H1 (cell line): ENCODE measurements around the gene ZMYM2. TPM values are rescaled to one million over a fixed set of nuclear protein-coding genes. Genes with fewer than 3 reads are reported as not detected.

ENCODE experiments used
- CTCF ChIA-PET: fragments of 300-600 bp; sonication (Branson Sonifier 250); formaldehyde crosslinking; loops from one replicate; lab custom pipeline; 2021; ENCODE audit not compliant: partially characterized antibody; lab: Charles Lee
- POLR2A ChIA-PET: fragments of 300-600 bp; sonication (Branson Sonifier 250); formaldehyde crosslinking; loops from one replicate; lab custom pipeline; 2021; ENCODE audit warnings: inconsistent platforms; ENCODE audit not compliant: partially characterized antibody; lab: Charles Lee
- DNase-seq, 2 experiments: peaks; one replicate each; pipeline versions ENCODE4 v3.0.0 to v3.0.0-alpha.2; 2010 to 2022; ENCODE audit warnings: low spot score in 2 of 2, low read depth in 1 of 2, mixed read lengths in 1 of 2
- FAIRE-seq: peaks from 2 replicates; lab custom pipeline; 2011; peaks lifted over from hg19 to GRCh38; lab: Jason Lieb, UNC
- H2AFZ ChIP-seq: 2 replicates; pipeline ENCODE4 v1.8.1; 2012; ENCODE audit warnings: low read length, inconsistent platforms
- H2AK5ac ChIP-seq: 2 replicates; pipeline ENCODE4 v1.6.1; 2013; ENCODE audit warnings: low read depth, low read length
- H2BK120ac ChIP-seq: replicated peaks from 2 replicates; pipeline ENCODE3; 2013; ENCODE audit warnings: low read depth, low read length, inconsistent platforms
- H2BK12ac ChIP-seq: 2 replicates; pipeline ENCODE4 v1.6.1; 2013; ENCODE audit warnings: low read depth, low read length
- H2BK15ac ChIP-seq: 2 replicates; pipeline ENCODE4 v1.6.1; 2013; ENCODE audit warnings: low read length
- H2BK20ac ChIP-seq: 2 replicates; pipeline ENCODE4 v1.6.1; 2013; ENCODE audit warnings: low read length
- H2BK5ac ChIP-seq: 2 replicates; pipeline ENCODE4 v1.6.1; 2013; ENCODE audit warnings: low read depth, low read length
- H3K14ac ChIP-seq: 2 replicates; pipeline ENCODE4 v1.6.1; 2013; ENCODE audit warnings: inconsistent platforms; ENCODE audit not compliant: insufficient read length
- H3K18ac ChIP-seq: 2 replicates; pipeline ENCODE4 v1.6.1; 2013; ENCODE audit warnings: low read length; ENCODE audit errors: extremely low read depth
- H3K23ac ChIP-seq: 2 replicates; pipeline ENCODE4 v1.6.1; 2013; ENCODE audit warnings: inconsistent platforms; ENCODE audit not compliant: insufficient read length
- H3K23me2 ChIP-seq: 2 replicates; pipeline ENCODE4 v1.6.1; 2013; ENCODE audit warnings: low read depth, low read length
- H3K27ac ChIP-seq: 2 replicates; pipeline ENCODE4 v1.6.1; 2011; ENCODE audit warnings: low read depth, low read length, inconsistent platforms
- H3K27me3 ChIP-seq, 4 experiments: replicated peaks in 1 of 4; 1 replicate in 1 of 4; 2 replicates in 3 of 4; pipeline versions ENCODE4 v1.6.1 to v1.8.1; 2011 to 2013; ENCODE audit warnings: low read length in 3 of 4, mild to moderate bottlenecking in 3 of 4, inconsistent platforms in 2 of 4, mixed read lengths in 2 of 4, moderate library complexity in 1 of 4; ENCODE audit not compliant: control insufficient read depth in 3 of 4, insufficient read depth in 3 of 4; ENCODE audit errors: extremely low read depth in 1 of 4
- H3K36me3 ChIP-seq, 4 experiments: 2 replicates each; pipeline versions ENCODE4 v1.6.1 to v1.8.1; 2011 to 2013; ENCODE audit warnings: mild to moderate bottlenecking in 4 of 4, low read length in 3 of 4, moderate library complexity in 2 of 4, control low read depth in 1 of 4, inconsistent platforms in 1 of 4; ENCODE audit not compliant: insufficient read depth in 4 of 4, control insufficient read depth in 2 of 4
- H3K4ac ChIP-seq: replicated peaks from 2 replicates; pipeline ENCODE3; 2013; ENCODE audit warnings: low read length, low read depth, mixed read lengths, inconsistent platforms; ENCODE audit not compliant: insufficient read length
- H3K4me1 ChIP-seq, 4 experiments: replicated peaks in 1 of 4; 1 replicate in 1 of 4; 2 replicates in 3 of 4; pipeline versions ENCODE4 v1.6.1 to v1.8.1; 2011 to 2013; ENCODE audit warnings: low read length in 3 of 4, inconsistent platforms in 2 of 4, mixed read lengths in 1 of 4; ENCODE audit not compliant: insufficient read depth in 4 of 4, control insufficient read depth in 3 of 4
- H3K4me2 ChIP-seq, 2 experiments: 2 replicates each; pipeline versions ENCODE4 v1.6.1 to v1.8.1; 2011 to 2013; ENCODE audit warnings: low read depth in 2 of 2, low read length in 2 of 2, control low read depth in 1 of 2, inconsistent platforms in 1 of 2, mild to moderate bottlenecking in 1 of 2; ENCODE audit not compliant: insufficient read depth in 1 of 2
- H3K4me3 ChIP-seq, 4 experiments: fragments of 200-600, 300-600 bp in 1 of 4; sonication (generic), shearing (Covaris generic), sonication (Bioruptor Twin) in 1 of 4; 2 replicates each; pipeline versions ENCODE4 v1.5.1 to v1.8.1; 2011 to 2016; ENCODE audit warnings: low read length in 4 of 4, low read depth in 3 of 4, control low read depth in 2 of 4, inconsistent platforms in 2 of 4, mild to moderate bottlenecking in 2 of 4, mixed read lengths in 1 of 4, moderate library complexity in 1 of 4; ENCODE audit not compliant: insufficient read depth in 2 of 4; ENCODE audit errors: extremely low read depth in 1 of 4
- H3K56ac ChIP-seq: replicated peaks from 2 replicates; pipeline ENCODE3; 2013; ENCODE audit warnings: low read depth, mild to moderate bottlenecking, mixed read lengths, low read length, inconsistent platforms; ENCODE audit not compliant: insufficient read length
- H3K79me1 ChIP-seq: 2 replicates; pipeline ENCODE4 v1.6.1; 2013; ENCODE audit warnings: low read depth, low read length, control low read depth
- H3K79me2 ChIP-seq, 2 experiments: 2 replicates each; pipeline versions ENCODE4 v1.6.1 to v1.8.1; 2012 to 2013; ENCODE audit warnings: low read length in 2 of 2, mild to moderate bottlenecking in 2 of 2, inconsistent platforms in 1 of 2; ENCODE audit not compliant: insufficient read depth in 2 of 2, control insufficient read depth in 1 of 2
- H3K9ac ChIP-seq, 4 experiments: replicated peaks in 1 of 4; 1 replicate in 1 of 4; 2 replicates in 3 of 4; pipeline versions ENCODE4 v1.6.1 to v1.8.1; 2011 to 2013; ENCODE audit warnings: low read depth in 3 of 4, low read length in 3 of 4, control low read depth in 2 of 4, mild to moderate bottlenecking in 2 of 4, moderate library complexity in 2 of 4, inconsistent platforms in 1 of 4; ENCODE audit errors: extremely low read depth in 1 of 4
- H3K9me3 ChIP-seq, 2 experiments: 2 replicates each; pipeline versions ENCODE4 v1.6.1 to v1.8.1; 2012 to 2013; ENCODE audit warnings: mild to moderate bottlenecking in 2 of 2, moderate library complexity in 2 of 2, control low read depth in 1 of 2, inconsistent platforms in 1 of 2, low read depth in 1 of 2, low read length in 1 of 2, mixed read lengths in 1 of 2; ENCODE audit not compliant: insufficient read depth in 2 of 2
- H4K20me1 ChIP-seq, 2 experiments: replicated peaks in 1 of 2; 2 replicates each; pipeline versions ENCODE3 to v1.8.1; 2011 to 2013; ENCODE audit warnings: inconsistent platforms in 2 of 2, low read length in 2 of 2, mild to moderate bottlenecking in 1 of 2; ENCODE audit not compliant: insufficient read depth in 2 of 2, control insufficient read depth in 1 of 2
- H4K5ac ChIP-seq: 2 replicates; pipeline ENCODE4 v1.6.1; 2013; ENCODE audit warnings: low read length, low read depth, mixed read lengths, inconsistent platforms; ENCODE audit not compliant: insufficient read length
- H4K8ac ChIP-seq: 2 replicates; pipeline ENCODE4 v1.8.0; 2013; ENCODE audit warnings: mild to moderate bottlenecking, moderate library complexity, low read length, inconsistent platforms; ENCODE audit not compliant: insufficient read depth; ENCODE audit errors: extremely low read depth
- H4K91ac ChIP-seq: replicated peaks from 2 replicates; pipeline ENCODE3; 2013; ENCODE audit warnings: low read length, mixed read lengths, inconsistent platforms; ENCODE audit not compliant: insufficient read length
- ASH2L ChIP-seq: fragments of 200-600, 300-600 bp; sonication (generic); IDR thresholded peaks from one replicate; pipeline ENCODE4 v1.7.1; 2017; ENCODE audit warnings: low read length
- BACH1 ChIP-seq: IDR thresholded peaks from 2 replicates; pipeline ENCODE4 v1.6.1; 2012; ENCODE audit warnings: low read length, improper control_type of control experiment
- BCL11A ChIP-seq, 2 experiments: IDR thresholded peaks; one replicate each; pipeline ENCODE4 v1.6.1; 2011; ENCODE audit warnings: low read depth in 2 of 2, low read length in 2 of 2, mild to moderate bottlenecking in 2 of 2
- BRCA1 ChIP-seq: IDR thresholded peaks from 2 replicates; pipeline ENCODE4 v1.6.1; 2012; ENCODE audit warnings: low read depth, low read length, improper control_type of control experiment
- JUN ChIP-seq: IDR thresholded peaks from 2 replicates; pipeline ENCODE4 v1.6.1; 2011; ENCODE audit warnings: low read depth, mild to moderate bottlenecking, improper control_type of control experiment, low read length
- KDM1A ChIP-seq: fragments of 200-600, 300-600 bp; sonication (generic); IDR thresholded peaks from 2 replicates; pipeline ENCODE4 v1.7.1; 2016; ENCODE audit warnings: mild to moderate bottlenecking, low read length, borderline replicate concordance
- KDM5A ChIP-seq: fragments of 200-600 bp; IDR thresholded peaks from 2 replicates; pipeline ENCODE4 v1.7.1; 2012; ENCODE audit warnings: mild to moderate bottlenecking, low read length, inconsistent platforms, mixed read lengths
- MAFK ChIP-seq: IDR thresholded peaks from 2 replicates; pipeline ENCODE4 v1.6.1; 2012; ENCODE audit warnings: low read depth, mild to moderate bottlenecking, improper control_type of control experiment, low read length
- POU5F1 ChIP-seq: IDR thresholded peaks from 2 replicates; pipeline ENCODE4 v1.6.1; 2011; ENCODE audit warnings: low read depth, mild to moderate bottlenecking, low read length, moderate library complexity
- RFX5 ChIP-seq: IDR thresholded peaks from 2 replicates; pipeline ENCODE4 v1.6.1; 2011; ENCODE audit warnings: low read depth, low read length, improper control_type of control experiment, borderline replicate concordance
- SP4 ChIP-seq: IDR thresholded peaks from 2 replicates; pipeline ENCODE4 v1.6.1; 2012; ENCODE audit warnings: low read length, inconsistent platforms
- TEAD4 ChIP-seq: IDR thresholded peaks from 2 replicates; pipeline ENCODE4 v1.6.1; 2012; ENCODE audit warnings: low read depth, low read length, inconsistent platforms, mixed read lengths
- ZNF274 ChIP-seq: IDR thresholded peaks from 2 replicates; pipeline ENCODE4 v1.7.0; 2012; ENCODE audit warnings: low read length, borderline replicate concordance; ENCODE audit errors: extremely low read depth
- WGBS, 2 experiments: shearing (Covaris generic) in 1 of 2; methylation state at CpG; one replicate each; pipeline versions ENCODE4 v1.1.6 to v1.1.7; 2013 to 2015; ENCODE audit warnings: low lambda C conversion rate in 2 of 2, mixed read lengths in 2 of 2, inconsistent platforms in 1 of 2, low coverage in 1 of 2, missing lambda C conversion rate in 1 of 2; ENCODE audit not compliant: insufficient replicate concordance in 2 of 2, insufficient coverage in 1 of 2, insufficient read length in 1 of 2; ENCODE audit errors: extremely low coverage in 1 of 2, missing lambda C conversion rate in 1 of 2; 5-methylcytosine and 5-hydroxymethylcytosine counted together
- polyA plus RNA-seq, 7 experiments: library from polyadenylated mRNA; depleted of rRNA in 3 of 7; stranded (reverse) in 5 of 7; unstranded in 2 of 7; fragments of >200 nt in 5 of 7; fragments of 200-250 nt in 2 of 7; gene quantifications; 1 replicate in 5 of 7; 2 replicates in 1 of 7; 4 replicates in 1 of 7; pipeline versions ENCODE4 v1.2.1 to v1.2.3, GENCODE V29; 2011 to 2013; ENCODE audit warnings: missing spikeins in 2 of 7, mixed read lengths in 2 of 7
- total RNA-seq: library from RNA; stranded (reverse); fragmentation: NEBNext Ultra II Directional; extraction: Animal tissue kit (Norgen Biotek cat#: 25700); gene quantifications from 2 replicates; pipeline ENCODE4 v1.2.1, GENCODE V29; 2021

Gene ZMYM2
- total and polyA plus RNA-seq, 2 of the 8 experiments (the other 6 are each of a cell fraction or from before 2014, with no cell fraction given) = 41.2 to 159 TPM

- H2AK5ac ChIP-seq = no peak overlapping the region
- CTCF ChIA-PET = interaction anchor here (0.5 to 1.9 kb wide), 3 partner anchors 10 to 22 kb away, joined by 3 to 4 read pairs (median 3); no protein-coding TSS in a partner anchor
- H2BK20ac ChIP-seq = no peak overlapping the region
- H3K27me3 ChIP-seq = peaks cover 0 to 6% (median 4%) of the 10 kb centered on the region in 4 experiments; a peak in 3 of 7 replicates
- TF ChIP-seq KDM1A (no peak), TEAD4 (no peak), JUN (no peak), BCL11A (IDR thresholded peaks at IDR 0.05; ENCODE audit: low read depth in 2 of 2, low read length in 2 of 2) (no peak), RFX5 (no peak), SP4 (no peak), BRCA1 (no peak), MAFK (no peak), BACH1 (no peak), ASH2L (no peak), POU5F1 (no peak), KDM5A (no peak), ZNF274 (no peak)
- H3K27ac ChIP-seq = no peak overlapping the region
- H2BK120ac ChIP-seq = no peak overlapping the region
- no peaks in the 10 kb centered on the region for H3K9me3 ChIP-seq
- 87% methylated on average over 8 of the region's 8 CpGs; no CpG with 5 or more reads in 1 of the 2 experiments for WGBS, 2 experiments
- no peak overlapping the region for H3K4me3 ChIP-seq
- H4K91ac ChIP-seq = no peak overlapping the region
- H3K4ac ChIP-seq = no peak overlapping the region
- no peaks in the 10 kb centered on the region for H4K20me1 ChIP-seq
- H3K9ac ChIP-seq = no peak overlapping the region
- no peak overlapping the region for H4K5ac ChIP-seq
- no peak overlapping the region for H3K14ac ChIP-seq
- H4K8ac ChIP-seq = no peak overlapping the region
- H3K18ac ChIP-seq = no peak overlapping the region
- H3K56ac ChIP-seq = no peak overlapping the region
- H2AFZ ChIP-seq = no peak overlapping the region
- no peaks in the 10 kb centered on the region for H3K79me1 ChIP-seq
- no peak overlapping the region for H3K4me2 ChIP-seq
- H2BK12ac ChIP-seq = no peak overlapping the region
- peaks cover 9% of the 10 kb centered on the region for H3K23me2 ChIP-seq
- no peak overlapping the region for H2BK5ac ChIP-seq
- POLR2A ChIA-PET = no interaction called here
- no peak for FAIRE-seq
- no peak overlapping the region for H3K23ac ChIP-seq
- H2BK15ac ChIP-seq = no peak overlapping the region
- DNase-seq = no peak
- no peaks in the 10 kb centered on the region for H3K79me2 ChIP-seq
- H3K4me1 ChIP-seq = no peaks in the 10 kb centered on the region
- H3K36me3 ChIP-seq = no peaks in the 10 kb centered on the region
Measured at GRCh38 chr13:20134732-20135131, 176.2 kb downstream of the ZMYM2 start.
